Caco-2 (cell line): ENCODE data around the gene ULK2. TPM values are rescaled to one million over a fixed set of nuclear protein-coding genes. Genes with fewer than 3 reads are reported as not detected.

Experiments
- BruUV-seq: library from RNA; stranded (reverse); fragments of 400-500 nt; replicated peaks from 2 replicates; lab custom pipeline; 2021; lab: Mats Ljungman, UMichigan
- CTCF ChIA-PET: fragments of 300-600 bp; sonication (Branson Sonifier 250); formaldehyde crosslinking; loops from one replicate; lab custom pipeline; 2022; ENCODE audit warnings: antibody characterized with exemption; lab: Charles Lee
- POLR2A ChIA-PET: fragments of 300-600 bp; sonication (Branson Sonifier 250); formaldehyde crosslinking; loops from one replicate; lab custom pipeline; 2022; ENCODE audit warnings: antibody characterized with exemption; lab: Charles Lee
- DNase-seq, 2 experiments: peaks; one replicate each; pipeline versions ENCODE4 v3.0.0 to v3.0.0-alpha.2; 2020 to 2022
- H3K27me3 ChIP-seq: replicated peaks from 2 replicates; pipeline ENCODE4 v1.6.0; 2011; ENCODE audit warnings: low read length; ENCODE audit not compliant: control insufficient read depth, insufficient read depth
- H3K36me3 ChIP-seq: 2 replicates; pipeline ENCODE4 v1.5.1; 2011; ENCODE audit warnings: low read length; ENCODE audit not compliant: control insufficient read depth, insufficient read depth
- H3K4me1 ChIP-seq: fragments of 250-450 bp; sonication (Bioruptor Pico); 2 replicates; pipeline ENCODE4 v1.5.1; 2020; ENCODE audit warnings: mild to moderate bottlenecking
- H3K4me3 ChIP-seq: 2 replicates; pipeline ENCODE4 v1.5.1; 2011; ENCODE audit warnings: low read depth, mild to moderate bottlenecking, control low read depth, low read length
- H3K9me3 ChIP-seq: fragments of 250-450 bp; sonication (Bioruptor Pico); 2 replicates; pipeline ENCODE4 v1.5.1; 2020; ENCODE audit warnings: mild to moderate bottlenecking, moderate library complexity
- H3K27ac Mint-ChIP-seq: one replicate; pipeline ENCODE4 v1.8.0; 2022; ENCODE audit warnings: mixed read lengths; ENCODE audit not compliant: unreplicated experiment
- H3K27me3 Mint-ChIP-seq: one replicate; pipeline ENCODE4 v1.8.0; 2022; ENCODE audit warnings: mixed read lengths; ENCODE audit not compliant: insufficient read depth, unreplicated experiment
- H3K36me3 Mint-ChIP-seq: one replicate; pipeline ENCODE4 v1.8.0; 2022; ENCODE audit warnings: mild to moderate bottlenecking, mixed read lengths; ENCODE audit not compliant: insufficient read depth, unreplicated experiment
- H3K4me1 Mint-ChIP-seq: one replicate; pipeline ENCODE4 v1.8.0; 2022; ENCODE audit warnings: low read depth, mixed read lengths; ENCODE audit not compliant: unreplicated experiment
- H3K4me3 Mint-ChIP-seq: one replicate; pipeline ENCODE4 v1.8.0; 2022; ENCODE audit warnings: mild to moderate bottlenecking, moderate library complexity, mixed read lengths; ENCODE audit not compliant: unreplicated experiment
- H3K9me3 Mint-ChIP-seq: one replicate; pipeline ENCODE4 v1.8.0; 2022; ENCODE audit warnings: mixed read lengths; ENCODE audit not compliant: unreplicated experiment
- intact Hi-C: fragments of 100-400 bp; cut with micrococcal nuclease; formaldehyde crosslinking; loops from one replicate; pipeline ENCODE4 v1.10.0; 2022; ENCODE audit not compliant: unreplicated experiment
- total RNA-seq: library from RNA; stranded (reverse); gene quantifications from 2 replicates; pipeline ENCODE4 v1.2.3, GENCODE V29; 2022
- TF ChIP-seq, protein P1 (sequence below), 2 experiments: fragments of 200-600 bp in 1 of 2; IDR thresholded peaks; 1 replicate in 1 of 2; 2 replicates in 1 of 2; pipeline versions ENCODE4 v1.5.1 to v1.8.0; 2011 to 2022; ENCODE audit warnings: antibody characterized with exemption in 1 of 2, control low read depth in 1 of 2, inconsistent platforms in 1 of 2, low read depth in 1 of 2, low read length in 1 of 2, mild to moderate bottlenecking in 1 of 2, moderate library complexity in 1 of 2; ENCODE audit not compliant: insufficient read depth in 1 of 2, severe bottlenecking in 1 of 2, unreplicated experiment in 1 of 2

Gene ULK2
- total RNA-seq, 1 experiment from 2014 or later = 9.2 TPM

DNA sequence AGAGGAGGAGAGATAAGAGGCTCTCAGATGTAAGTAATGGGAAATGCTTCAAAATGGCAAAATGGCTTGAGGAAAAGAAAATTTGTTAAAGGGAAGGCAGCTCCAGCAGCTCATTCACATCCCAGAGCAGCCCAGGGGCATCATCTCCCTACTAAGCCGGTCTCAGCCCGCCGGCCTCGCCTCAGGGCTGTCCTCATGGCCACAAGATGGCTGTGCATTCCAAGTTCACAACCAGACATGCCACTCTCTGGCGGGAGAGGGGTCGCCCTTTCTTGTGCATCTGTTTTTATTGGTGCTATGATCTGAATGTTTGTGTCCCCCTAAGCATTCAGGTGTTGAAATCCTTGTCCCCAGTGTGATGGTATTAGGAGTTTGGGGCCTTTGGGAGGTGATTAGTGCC, 137.8 kb downstream of the ULK2 start:
- H3K4me3 ChIP-seq = no peak overlapping the region
- no peak for DNase-seq
- H3K9me3 ChIP-seq = no peaks in the 10 kb centered on the region
- H3K4me1 Mint-ChIP-seq = peaks cover 7% of the 10 kb centered on the region
- H3K27ac Mint-ChIP-seq = no peak overlapping the region
- peaks cover 15% of the 10 kb centered on the region for H3K4me1 ChIP-seq
- H3K9me3 Mint-ChIP-seq = no peaks in the 10 kb centered on the region
- H3K36me3 Mint-ChIP-seq = no peaks in the 10 kb centered on the region
- no peaks in the 10 kb centered on the region for H3K36me3 ChIP-seq
- POLR2A ChIA-PET = no interaction called here
- H3K27me3 Mint-ChIP-seq = no peaks in the 10 kb centered on the region
- CTCF ChIA-PET = no interaction called here
- no TSS peak for BruUV-seq
- TF ChIP-seq, protein P1, sequence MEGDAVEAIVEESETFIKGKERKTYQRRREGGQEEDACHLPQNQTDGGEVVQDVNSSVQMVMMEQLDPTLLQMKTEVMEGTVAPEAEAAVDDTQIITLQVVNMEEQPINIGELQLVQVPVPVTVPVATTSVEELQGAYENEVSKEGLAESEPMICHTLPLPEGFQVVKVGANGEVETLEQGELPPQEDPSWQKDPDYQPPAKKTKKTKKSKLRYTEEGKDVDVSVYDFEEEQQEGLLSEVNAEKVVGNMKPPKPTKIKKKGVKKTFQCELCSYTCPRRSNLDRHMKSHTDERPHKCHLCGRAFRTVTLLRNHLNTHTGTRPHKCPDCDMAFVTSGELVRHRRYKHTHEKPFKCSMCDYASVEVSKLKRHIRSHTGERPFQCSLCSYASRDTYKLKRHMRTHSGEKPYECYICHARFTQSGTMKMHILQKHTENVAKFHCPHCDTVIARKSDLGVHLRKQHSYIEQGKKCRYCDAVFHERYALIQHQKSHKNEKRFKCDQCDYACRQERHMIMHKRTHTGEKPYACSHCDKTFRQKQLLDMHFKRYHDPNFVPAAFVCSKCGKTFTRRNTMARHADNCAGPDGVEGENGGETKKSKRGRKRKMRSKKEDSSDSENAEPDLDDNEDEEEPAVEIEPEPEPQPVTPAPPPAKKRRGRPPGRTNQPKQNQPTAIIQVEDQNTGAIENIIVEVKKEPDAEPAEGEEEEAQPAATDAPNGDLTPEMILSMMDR (IDR thresholded peaks at IDR 0.05; ENCODE audit: insufficient read depth in 1 of 2, low read depth in 1 of 2, low read length in 1 of 2, severe bottlenecking in 1 of 2, unreplicated experiment in 1 of 2) = no peak
- no peak overlapping the region for H3K4me3 Mint-ChIP-seq
- intact Hi-C loops = no loop called here
- H3K27me3 ChIP-seq = no peaks in the 10 kb centered on the region

DNA sequence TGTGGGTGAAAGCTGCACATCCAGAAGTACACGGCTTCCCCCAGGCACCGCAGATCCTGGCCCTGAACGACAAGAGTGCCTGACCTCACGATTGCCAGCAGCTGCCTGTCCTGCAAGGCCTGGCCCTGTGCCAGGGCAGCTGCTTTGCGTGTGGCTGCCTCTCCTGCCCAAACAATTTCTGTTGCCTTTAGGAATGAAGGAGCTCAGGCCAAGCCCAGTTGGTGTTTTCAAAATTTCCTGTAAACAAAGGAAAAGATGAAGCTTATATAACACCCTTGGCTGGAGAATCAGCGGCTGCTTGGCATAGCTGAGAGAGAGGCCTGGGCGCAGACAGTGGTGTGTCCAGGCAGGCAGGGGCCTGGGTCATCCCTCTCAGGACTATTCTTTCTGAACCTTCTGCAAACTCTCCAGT, 139.6 kb downstream of the ULK2 start:
- intact Hi-C loops = no loop called here
- Mint-ChIP-seq H3K9me3 (no peaks in the 10 kb centered on the region), H3K27me3 (no peaks in the 10 kb centered on the region), H3K36me3 (no peaks in the 10 kb centered on the region), H3K27ac (no peak overlapping the region), H3K4me3 (no peak overlapping the region), H3K4me1 (no peaks in the 10 kb centered on the region)
- Histone ChIP-seq H3K4me1 (no peaks in the 10 kb centered on the region), H3K36me3 (no peaks in the 10 kb centered on the region), H3K9me3 (no peaks in the 10 kb centered on the region), H3K4me3 (no peak overlapping the region), H3K27me3 (no peaks in the 10 kb centered on the region)
- no TSS peak for BruUV-seq
- no peak for DNase-seq
- POLR2A ChIA-PET = no interaction called here
- CTCF ChIA-PET = interaction anchor here (0.7 kb wide), 1 partner anchor 38 kb away, joined by 3 read pairs; no protein-coding TSS in a partner anchor
- TF ChIP-seq, protein P1 (IDR thresholded peaks at IDR 0.05; ENCODE audit: insufficient read depth in 1 of 2, low read depth in 1 of 2, low read length in 1 of 2, severe bottlenecking in 1 of 2, unreplicated experiment in 1 of 2) = no peak

DNA sequence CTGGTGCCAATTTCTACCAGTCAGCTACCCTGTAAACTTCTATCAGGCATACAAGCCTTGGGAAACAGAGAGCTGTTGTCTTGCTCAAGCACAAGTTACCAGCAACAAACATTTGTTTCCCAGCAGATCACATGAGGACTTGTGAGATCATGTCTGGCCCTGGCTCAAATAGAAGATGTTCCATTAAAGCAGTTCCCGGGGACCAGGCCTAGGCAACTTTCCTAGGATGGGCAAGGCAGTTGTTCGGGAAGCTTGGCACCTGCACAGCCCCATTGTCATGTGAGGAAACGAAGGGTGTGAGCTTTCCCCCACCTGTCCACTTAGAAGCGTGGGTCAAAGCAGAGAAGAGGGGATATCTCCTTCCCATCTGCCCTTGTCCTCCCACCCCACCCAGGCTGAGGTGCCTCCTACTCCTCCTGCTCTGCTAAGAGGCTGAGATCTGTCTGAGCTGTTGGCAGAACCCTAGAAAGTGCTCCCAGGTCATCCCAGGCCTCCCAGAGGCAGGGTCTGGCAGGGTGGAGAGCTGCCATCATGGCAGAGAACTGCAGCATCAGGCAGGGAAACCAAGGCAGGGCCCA, 140.1 kb downstream of the ULK2 start:
- TF ChIP-seq, protein P1 (IDR thresholded peaks at IDR 0.05; ENCODE audit: insufficient read depth in 1 of 2, low read depth in 1 of 2, low read length in 1 of 2, severe bottlenecking in 1 of 2, unreplicated experiment in 1 of 2) = no peak
- intact Hi-C loops = no loop called here
- Mint-ChIP-seq H3K4me3 (no peak overlapping the region), H3K9me3 (no peaks in the 10 kb centered on the region), H3K4me1 (no peaks in the 10 kb centered on the region), H3K27ac (no peak overlapping the region), H3K36me3 (no peaks in the 10 kb centered on the region), H3K27me3 (no peaks in the 10 kb centered on the region)
- no peaks in the 10 kb centered on the region for H3K4me1 ChIP-seq
- ChIA-PET POLR2A (no interaction called here), CTCF (interaction anchor here (0.7 kb wide), 1 partner anchor 39 kb away, joined by 3 read pairs; no protein-coding TSS in a partner anchor)
- no peak overlapping the region for H3K4me3 ChIP-seq
- no peak for DNase-seq
- no TSS peak for BruUV-seq
- no peaks in the 10 kb centered on the region for H3K36me3 ChIP-seq
- H3K27me3 ChIP-seq = no peaks in the 10 kb centered on the region
- no peaks in the 10 kb centered on the region for H3K9me3 ChIP-seq
